HEK293 (cell line): ENCODE results near the gene CHRD.

Experiments used
- CTCF ChIA-PET: fragments of 350-600 bp; formaldehyde crosslinking; extraction: SDS; loops from one replicate; lab custom pipeline; 2021; ENCODE audit warnings: antibody characterized with exemption; lab: Yijun Ruan, JAX
- POLR2A ChIA-PET: fragments of 300-600 bp; formaldehyde crosslinking; extraction: SDS; loops from one replicate; lab custom pipeline; 2020; ENCODE audit warnings: antibody characterized with exemption, inconsistent platforms; lab: Yijun Ruan, JAX
- H3K27ac ChIP-seq: fragments of 200-500 bp; sonication (Bioruptor generic); 2 replicates; pipeline ENCODE4 v1.5.1; 2014; ENCODE audit warnings: low read depth, low read length, control low read depth, inconsistent platforms; ENCODE audit errors: extremely low read depth
- H3K36me3 ChIP-seq, 2 experiments: fragments of 200-500 bp in 1 of 2; sonication (Bioruptor generic) in 1 of 2; 1 replicate in 1 of 2; 2 replicates in 1 of 2; pipeline ENCODE4 v1.5.1; 2014 to 2017; ENCODE audit warnings: inconsistent platforms in 2 of 2, low read length in 2 of 2; ENCODE audit not compliant: control insufficient read depth in 2 of 2, insufficient read depth in 1 of 2
- H3K4me1 ChIP-seq: fragments of 200-500 bp; sonication (Bioruptor generic); 2 replicates; pipeline ENCODE4 v1.5.1; 2014; ENCODE audit warnings: mild to moderate bottlenecking, low read length, inconsistent platforms; ENCODE audit not compliant: control insufficient read depth, insufficient read depth
- H3K4me3 ChIP-seq: 2 replicates; pipeline ENCODE4 v1.5.1; 2011; ENCODE audit warnings: low read depth, mild to moderate bottlenecking, control low read depth, low read length, moderate library complexity
- H3K9me3 ChIP-seq: fragments of 200-500 bp; sonication (Bioruptor generic); 2 replicates; pipeline ENCODE4 v1.5.1; 2014; ENCODE audit warnings: low read depth, low read length, inconsistent platforms; ENCODE audit not compliant: control insufficient read depth, insufficient read depth
- HOXA7 ChIP-seq: sonication (generic); formaldehyde crosslinking; IDR thresholded peaks from 2 replicates; pipeline ENCODE4 v1.8.1; 2022; ENCODE audit warnings: missing genetic modification reagents, borderline replicate concordance
- IKZF3 ChIP-seq: fragments of 450-650 bp; IDR thresholded peaks from 2 replicates; pipeline ENCODE4 v1.5.0; 2018; ENCODE audit warnings: missing biosample characterization, mild to moderate bottlenecking, missing genetic modification characterization, moderate library complexity
- OSR2 ChIP-seq: fragments of 450-650 bp; formaldehyde crosslinking; IDR thresholded peaks from 2 replicates; pipeline ENCODE4 v1.5.1; 2016; ENCODE audit warnings: missing biosample characterization, missing genetic modification characterization
- PRDM1 ChIP-seq: fragments of 450-650 bp; formaldehyde crosslinking; IDR thresholded peaks from 2 replicates; pipeline ENCODE4; 2016; ENCODE audit warnings: missing biosample characterization, missing genetic modification characterization
- ZBTB20 ChIP-seq: fragments of 450-650 bp; formaldehyde crosslinking; IDR thresholded peaks from 2 replicates; pipeline ENCODE4 v1.5.1; 2016; ENCODE audit warnings: missing biosample characterization, missing genetic modification characterization
- ZBTB8A ChIP-seq: fragments of 450-650 bp; formaldehyde crosslinking; IDR thresholded peaks from 2 replicates; pipeline ENCODE4 v1.5.1; 2016; ENCODE audit warnings: missing biosample characterization, missing genetic modification characterization
- ZNF138 ChIP-seq: fragments of 450-650 bp; formaldehyde crosslinking; IDR thresholded peaks from 2 replicates; pipeline ENCODE4 v1.5.1; 2016; ENCODE audit warnings: missing biosample characterization, missing genetic modification characterization, borderline replicate concordance
- ZNF140 ChIP-seq: fragments of 450-650 bp; formaldehyde crosslinking; IDR thresholded peaks from 2 replicates; pipeline ENCODE4 v1.5.1; 2016; ENCODE audit warnings: missing biosample characterization, missing genetic modification characterization
- ZNF157 ChIP-seq: fragments of 450-650 bp; formaldehyde crosslinking; IDR thresholded peaks from 2 replicates; pipeline ENCODE4 v1.5.1; 2016; ENCODE audit warnings: missing biosample characterization, missing genetic modification characterization
- ZNF169 ChIP-seq: fragments of 450-650 bp; formaldehyde crosslinking; IDR thresholded peaks from 2 replicates; pipeline ENCODE4 v1.5.1; 2016; ENCODE audit warnings: missing biosample characterization, missing genetic modification characterization
- ZNF214 ChIP-seq: fragments of 450-650 bp; formaldehyde crosslinking; IDR thresholded peaks from 2 replicates; pipeline ENCODE4 v1.5.1; 2017; ENCODE audit warnings: missing biosample characterization, mild to moderate bottlenecking, missing genetic modification characterization, borderline replicate concordance
- ZNF335 ChIP-seq: fragments of 450-650 bp; formaldehyde crosslinking; conservative IDR thresholded peaks from 2 replicates; pipeline ENCODE4 v1.5.1; 2016; ENCODE audit warnings: missing biosample characterization, missing genetic modification characterization
- ZNF560 ChIP-seq: fragments of 450-650 bp; formaldehyde crosslinking; IDR thresholded peaks from 2 replicates; pipeline ENCODE4 v1.5.1; 2017; ENCODE audit warnings: missing biosample characterization, missing genetic modification characterization, borderline replicate concordance
- ZNF561 ChIP-seq: fragments of 450-650 bp; IDR thresholded peaks from 2 replicates; pipeline ENCODE4 v1.5.1; 2018; ENCODE audit warnings: missing biosample characterization, missing genetic modification characterization, borderline replicate concordance
- ZNF610 ChIP-seq: fragments of 450-650 bp; formaldehyde crosslinking; IDR thresholded peaks from 2 replicates; pipeline ENCODE4 v1.5.1; 2016; ENCODE audit warnings: missing biosample characterization, missing genetic modification characterization, borderline replicate concordance
- ZNF670 ChIP-seq: fragments of 450-650 bp; formaldehyde crosslinking; IDR thresholded peaks from 2 replicates; pipeline ENCODE4 v1.5.1; 2016; ENCODE audit warnings: missing biosample characterization, missing genetic modification characterization, low read depth
- ZNF843 ChIP-seq: fragments of 450-650 bp; formaldehyde crosslinking; IDR thresholded peaks from 2 replicates; pipeline ENCODE4 v1.5.1; 2016; ENCODE audit warnings: missing biosample characterization, missing genetic modification characterization
- ZSCAN30 ChIP-seq: fragments of 450-650 bp; IDR thresholded peaks from 2 replicates; pipeline ENCODE4 v1.5.1; 2018; ENCODE audit warnings: missing biosample characterization, mild to moderate bottlenecking, missing genetic modification characterization, moderate library complexity
- ZXDB ChIP-seq: fragments of 450-650 bp; formaldehyde crosslinking; IDR thresholded peaks from 2 replicates; pipeline ENCODE4 v1.5.1; 2016; ENCODE audit warnings: missing biosample characterization, missing genetic modification characterization
- TF ChIP-seq, protein P1 (sequence below): fragments of 450-650 bp; formaldehyde crosslinking; IDR thresholded peaks from 2 replicates; pipeline ENCODE4 v1.5.1; 2017; ENCODE audit warnings: missing biosample characterization, missing genetic modification characterization
- TF ChIP-seq, protein P2 (sequence below): sonication (generic); formaldehyde crosslinking; IDR thresholded peaks from 2 replicates; pipeline ENCODE4 v1.8.1; 2022; ENCODE audit warnings: mild to moderate bottlenecking, moderate library complexity, missing genetic modification reagents
- TF ChIP-seq, protein P3 (sequence below): fragments of 450-650 bp; formaldehyde crosslinking; IDR thresholded peaks from 2 replicates; pipeline ENCODE4 v1.5.1; 2017; ENCODE audit warnings: missing biosample characterization, mild to moderate bottlenecking, missing genetic modification characterization, moderate library complexity
- TF ChIP-seq, protein P4 (sequence below): fragments of 450-650 bp; formaldehyde crosslinking; IDR thresholded peaks from 2 replicates; pipeline ENCODE4 v1.5.1; 2016; ENCODE audit warnings: missing biosample characterization, missing genetic modification characterization
- TF ChIP-seq, protein P5 (sequence below): fragments of 450-650 bp; formaldehyde crosslinking; optimal IDR thresholded peaks from 2 replicates; pipeline ENCODE3; 2016; ENCODE audit warnings: missing biosample characterization, mild to moderate bottlenecking, missing genetic modification characterization

The CHRD gene

DNA sequence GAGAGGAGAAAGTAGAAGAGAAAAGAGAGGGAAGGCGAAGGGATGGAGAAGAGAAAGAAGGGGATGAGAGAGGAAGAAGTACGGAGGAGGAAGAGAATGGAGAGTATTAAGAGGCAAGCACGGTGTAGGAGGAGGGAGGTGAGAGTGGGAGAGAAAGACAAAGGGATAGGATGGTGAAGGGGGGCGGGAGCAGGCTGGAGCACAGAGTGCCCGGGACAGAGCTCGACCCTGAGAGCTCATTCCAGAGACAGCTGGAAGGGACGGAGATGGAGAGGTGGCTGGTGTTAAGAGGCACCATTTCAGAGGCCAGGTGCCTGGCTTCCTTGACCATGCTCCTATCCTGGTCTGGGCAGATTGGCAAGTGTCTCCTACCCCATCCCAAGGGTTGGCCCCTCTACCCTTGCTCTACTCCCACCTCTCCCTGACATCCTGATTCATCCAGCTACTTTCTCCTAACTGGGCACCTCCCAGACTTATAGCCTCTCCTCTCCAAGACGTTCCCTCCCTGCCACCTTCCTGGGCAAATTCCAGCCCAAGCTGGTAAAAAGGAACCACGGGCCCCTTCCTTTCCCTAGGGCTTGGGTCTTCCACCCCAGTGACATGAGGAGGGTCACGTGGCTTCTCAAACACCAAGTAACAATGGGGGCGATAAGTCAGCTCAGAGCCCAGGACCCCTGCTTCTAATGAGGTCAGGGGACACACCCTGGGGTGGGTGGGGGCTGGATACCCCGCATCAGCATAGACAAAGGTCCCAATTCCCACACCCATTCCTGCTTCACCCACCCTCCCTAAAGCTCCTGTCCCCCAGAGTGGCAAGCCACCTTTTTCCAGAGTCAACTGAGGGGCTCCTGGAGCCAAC, 19.6 kb upstream of the CHRD start (continued):
- TF ChIP-seq, protein P1, sequence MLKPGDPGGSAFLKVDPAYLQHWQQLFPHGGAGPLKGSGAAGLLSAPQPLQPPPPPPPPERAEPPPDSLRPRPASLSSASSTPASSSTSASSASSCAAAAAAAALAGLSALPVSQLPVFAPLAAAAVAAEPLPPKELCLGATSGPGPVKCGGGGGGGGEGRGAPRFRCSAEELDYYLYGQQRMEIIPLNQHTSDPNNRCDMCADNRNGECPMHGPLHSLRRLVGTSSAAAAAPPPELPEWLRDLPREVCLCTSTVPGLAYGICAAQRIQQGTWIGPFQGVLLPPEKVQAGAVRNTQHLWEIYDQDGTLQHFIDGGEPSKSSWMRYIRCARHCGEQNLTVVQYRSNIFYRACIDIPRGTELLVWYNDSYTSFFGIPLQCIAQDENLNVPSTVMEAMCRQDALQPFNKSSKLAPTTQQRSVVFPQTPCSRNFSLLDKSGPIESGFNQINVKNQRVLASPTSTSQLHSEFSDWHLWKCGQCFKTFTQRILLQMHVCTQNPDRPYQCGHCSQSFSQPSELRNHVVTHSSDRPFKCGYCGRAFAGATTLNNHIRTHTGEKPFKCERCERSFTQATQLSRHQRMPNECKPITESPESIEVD (tag by site-specific recombination): no peak
- no peak for TF ChIP-seq ZNF214 (tag by site-specific recombination)

DNA sequence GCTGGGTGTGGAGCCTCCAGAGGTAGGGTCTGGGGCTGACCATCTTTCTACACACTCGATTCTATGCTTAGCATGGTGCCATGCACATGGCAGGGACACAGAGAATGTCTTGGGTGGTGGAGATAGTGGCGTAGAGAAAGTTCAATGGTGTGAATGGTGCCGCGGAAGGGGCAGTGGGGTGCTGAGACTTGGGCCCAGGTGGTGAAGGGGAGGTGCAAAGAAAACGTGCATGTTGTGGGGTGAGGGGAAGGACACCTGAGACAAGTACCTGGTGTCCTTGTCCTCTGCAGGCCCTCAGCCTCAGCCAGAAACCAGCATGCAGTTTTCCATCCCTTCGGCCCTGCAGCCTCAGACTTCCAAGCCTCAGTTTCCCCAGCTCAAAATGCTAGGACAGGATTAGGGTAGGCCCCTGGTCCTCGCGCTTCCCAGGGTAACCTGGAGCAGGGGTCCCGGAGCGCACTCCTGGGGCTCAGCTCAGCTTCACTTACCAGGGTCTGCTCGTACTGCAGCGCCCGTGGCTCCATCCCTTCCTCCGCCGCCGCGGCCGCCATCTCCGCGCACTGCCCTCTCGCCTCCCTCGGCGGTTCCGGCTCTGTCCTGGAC, 18.8 kb upstream of the CHRD start:
- peak overlapping the region; percentile 88; the same call in 1 of the 2 replicates for H3K27ac ChIP-seq
- CTCF ChIA-PET: interaction anchor here (0.7 to 3.3 kb wide), 4 partner anchors 12 to 180 kb away, joined by 3 to 13 read pairs (median 4); no protein-coding TSS in a partner anchor

DNA sequence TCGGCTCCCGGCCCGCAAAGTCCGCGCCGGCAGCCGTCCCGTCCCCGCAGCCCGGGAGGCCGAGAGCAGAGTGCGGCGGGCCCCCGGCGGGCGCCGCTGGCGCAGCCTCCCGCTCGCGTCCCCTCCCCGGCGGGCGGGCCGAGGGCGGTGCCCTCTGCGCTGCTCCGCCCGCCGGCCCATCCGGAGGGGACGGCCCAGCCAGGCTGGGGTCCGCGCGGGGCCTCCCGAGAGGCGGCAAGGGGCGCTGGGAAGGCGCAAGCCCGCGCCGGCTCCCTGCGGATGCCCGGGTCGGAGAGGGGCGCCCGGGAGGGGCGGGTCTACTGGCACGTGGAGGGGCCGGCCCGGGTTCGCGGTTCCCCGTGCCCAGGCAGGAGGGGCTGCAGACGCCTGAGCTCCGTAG, 18.3 kb upstream of the CHRD start, which contains the start of the genes CLCN2 and POLR2H:
TSS of gene CLCN2 (minus strand) at position 74 of the 400 bp plus-strand sequence. CDS start 126 bp downstream, outside the sequence.
TSS of gene POLR2H (plus strand) at position 179 of the 400 bp plus-strand sequence. CDS start 1,783 bp downstream, outside the sequence.
- Histone ChIP-seq H3K4me3 (peak within 1 kb of the TSS; percentile 84), H3K27ac (peak within 1 kb of the TSS; percentile 88), H3K4me1 (no peaks in the 10 kb centered on the region), H3K9me3 (no peaks in the 10 kb centered on the region), H3K36me3 (peaks cover 3 to 44% of the 10 kb centered on the region in 2 experiments; a peak in 2 of 3 replicates)
- ChIA-PET POLR2A (interaction anchor here (1.0 to 2.7 kb wide), 5 partner anchors 8 to 41 kb away, joined by 3 to 9 read pairs (median 3); no protein-coding TSS in a partner anchor), CTCF (interaction anchor here (1.0 to 3.3 kb wide), 2 partner anchors 10 to 15 kb away, joined by 4 to 13 read pairs; no protein-coding TSS in a partner anchor)
- TF ChIP-seq, protein P2, sequence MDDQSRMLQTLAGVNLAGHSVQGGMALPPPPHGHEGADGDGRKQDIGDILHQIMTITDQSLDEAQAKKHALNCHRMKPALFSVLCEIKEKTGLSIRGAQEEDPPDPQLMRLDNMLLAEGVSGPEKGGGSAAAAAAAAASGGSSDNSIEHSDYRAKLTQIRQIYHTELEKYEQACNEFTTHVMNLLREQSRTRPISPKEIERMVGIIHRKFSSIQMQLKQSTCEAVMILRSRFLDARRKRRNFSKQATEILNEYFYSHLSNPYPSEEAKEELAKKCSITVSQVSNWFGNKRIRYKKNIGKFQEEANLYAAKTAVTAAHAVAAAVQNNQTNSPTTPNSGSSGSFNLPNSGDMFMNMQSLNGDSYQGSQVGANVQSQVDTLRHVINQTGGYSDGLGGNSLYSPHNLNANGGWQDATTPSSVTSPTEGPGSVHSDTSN (CRISPR knock-in tag): 0 out of 2 replicates have a peak, but pooled peaks have one; percentile 32
- TF ChIP-seq, protein P3, sequence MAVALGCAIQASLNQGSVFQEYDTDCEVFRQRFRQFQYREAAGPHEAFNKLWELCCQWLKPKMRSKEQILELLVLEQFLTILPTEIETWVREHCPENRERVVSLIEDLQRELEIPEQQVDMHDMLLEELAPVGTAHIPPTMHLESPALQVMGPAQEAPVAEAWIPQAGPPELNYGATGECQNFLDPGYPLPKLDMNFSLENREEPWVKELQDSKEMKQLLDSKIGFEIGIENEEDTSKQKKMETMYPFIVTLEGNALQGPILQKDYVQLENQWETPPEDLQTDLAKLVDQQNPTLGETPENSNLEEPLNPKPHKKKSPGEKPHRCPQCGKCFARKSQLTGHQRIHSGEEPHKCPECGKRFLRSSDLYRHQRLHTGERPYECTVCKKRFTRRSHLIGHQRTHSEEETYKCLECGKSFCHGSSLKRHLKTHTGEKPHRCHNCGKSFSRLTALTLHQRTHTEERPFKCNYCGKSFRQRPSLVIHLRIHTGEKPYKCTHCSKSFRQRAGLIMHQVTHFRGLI (tag by site-specific recombination): peak; percentile 56; the same call in 1 of the 2 replicates
- TF ChIP-seq ZNF561 (tag by site-specific recombination): 0 out of 2 replicates have a peak, but pooled peaks have one; percentile 41
- TF ChIP-seq ZNF610 (tag by site-specific recombination): no peak
- TF ChIP-seq OSR2: no peak
- TF ChIP-seq, protein P4, sequence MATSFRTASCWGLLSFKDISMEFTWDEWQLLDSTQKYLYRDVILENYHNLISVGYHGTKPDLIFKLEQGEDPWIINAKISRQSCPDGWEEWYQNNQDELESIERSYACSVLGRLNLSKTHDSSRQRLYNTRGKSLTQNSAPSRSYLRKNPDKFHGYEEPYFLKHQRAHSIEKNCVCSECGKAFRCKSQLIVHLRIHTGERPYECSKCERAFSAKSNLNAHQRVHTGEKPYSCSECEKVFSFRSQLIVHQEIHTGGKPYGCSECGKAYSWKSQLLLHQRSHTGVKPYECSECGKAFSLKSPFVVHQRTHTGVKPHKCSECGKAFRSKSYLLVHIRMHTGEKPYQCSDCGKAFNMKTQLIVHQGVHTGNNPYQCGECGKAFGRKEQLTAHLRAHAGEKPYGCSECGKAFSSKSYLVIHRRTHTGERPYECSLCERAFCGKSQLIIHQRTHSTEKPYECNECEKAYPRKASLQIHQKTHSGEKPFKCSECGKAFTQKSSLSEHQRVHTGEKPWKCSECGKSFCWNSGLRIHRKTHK (tag by site-specific recombination): no peak
- TF ChIP-seq ZNF157: no peak
- TF ChIP-seq ZBTB20 (tag by site-specific recombination): peak; percentile 26; the same call in 1 of the 2 replicates
- TF ChIP-seq ZBTB8A (tag by site-specific recombination): peak; percentile 92
- TF ChIP-seq HOXA7: no peak
- peak; percentile 86 for TF ChIP-seq ZXDB (tag by site-specific recombination)
- no peak for TF ChIP-seq ZNF843
- TF ChIP-seq ZNF560 (tag by site-specific recombination): no peak
- no peak for TF ChIP-seq IKZF3 (tag by site-specific recombination)
- TF ChIP-seq, protein P5, sequence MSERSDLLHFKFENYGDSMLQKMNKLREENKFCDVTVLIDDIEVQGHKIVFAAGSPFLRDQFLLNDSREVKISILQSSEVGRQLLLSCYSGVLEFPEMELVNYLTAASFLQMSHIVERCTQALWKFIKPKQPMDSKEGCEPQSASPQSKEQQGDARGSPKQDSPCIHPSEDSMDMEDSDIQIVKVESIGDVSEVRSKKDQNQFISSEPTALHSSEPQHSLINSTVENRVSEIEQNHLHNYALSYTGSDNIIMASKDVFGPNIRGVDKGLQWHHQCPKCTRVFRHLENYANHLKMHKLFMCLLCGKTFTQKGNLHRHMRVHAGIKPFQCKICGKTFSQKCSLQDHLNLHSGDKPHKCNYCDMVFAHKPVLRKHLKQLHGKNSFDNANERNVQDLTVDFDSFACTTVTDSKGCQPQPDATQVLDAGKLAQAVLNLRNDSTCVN (tag by site-specific recombination): peak; percentile 71

More for the DNA sequence above, 18.8 kb upstream of the CHRD start:
- POLR2A ChIA-PET: interaction anchor here (0.6 to 2.7 kb wide), 5 partner anchors 10 to 15 kb away, joined by 3 to 9 read pairs (median 3); no protein-coding TSS in a partner anchor
- TF ChIP-seq ZNF670 (tag by site-specific recombination) (no peak), ZSCAN30 (tag by site-specific recombination) (peak; percentile 52; the same call in 1 of the 2 replicates), ZNF169 (tag by site-specific recombination) (no peak), PRDM1 (tag by site-specific recombination) (peak; percentile 63; the same call in 1 of the 2 replicates), ZNF138 (tag by site-specific recombination) (no peak), ZNF335 (tag by site-specific recombination) (peak; percentile 31; the same call in 1 of the 2 replicates), ZNF140 (tag by site-specific recombination) (no peak)
- TF ChIP-seq, protein P5 (tag by site-specific recombination): peak; percentile 27
- H3K4me3 ChIP-seq: peak overlapping the region; percentile 84
- no peaks in the 10 kb centered on the region for H3K9me3 ChIP-seq
- H3K36me3 ChIP-seq: peaks cover 0 to 41% of the 10 kb centered on the region in 2 experiments; a peak in 2 of 3 replicates
- no peaks in the 10 kb centered on the region for H3K4me1 ChIP-seq
